Smooth muscle cell (in vitro differentiated cells): ENCODE results near the gene FBXL7. TPM values are rescaled to one million over a fixed set of nuclear protein-coding genes. Genes with fewer than 3 reads are reported as not detected.

ENCODE experiments used
- DNase-seq: peaks from one replicate; lab custom pipeline; 2025; ENCODE audit not compliant: unreplicated experiment; lab: John Stamatoyannopoulos, UW
- H2AFZ ChIP-seq: fragments of 200-600 bp; sonication (generic); 2 replicates; pipeline ENCODE4 v1.6.0; 2016; ENCODE audit warnings: antibody characterized with exemption, low read depth, mild to moderate bottlenecking
- H3F3A ChIP-seq: fragments of 200-600 bp; sonication (generic); 2 replicates; pipeline ENCODE4 v1.6.0; 2017; ENCODE audit warnings: antibody characterized with exemption, low read depth
- H3K27ac ChIP-seq: fragments of 200-600 bp; sonication (generic); 2 replicates; pipeline ENCODE4 v1.5.1; 2016; ENCODE audit warnings: low read depth, mild to moderate bottlenecking
- H3K27me3 ChIP-seq: fragments of 200-600 bp; sonication (generic); 2 replicates; pipeline ENCODE4 v1.6.1; 2016; ENCODE audit warnings: low read depth, mild to moderate bottlenecking
- H3K36me3 ChIP-seq: fragments of 200-600 bp; sonication (generic); 2 replicates; pipeline ENCODE4 v1.5.1; 2016; ENCODE audit warnings: low read depth
- H3K4me1 ChIP-seq: fragments of 200-600 bp; sonication (generic); 2 replicates; pipeline ENCODE4 v1.5.1; 2016; ENCODE audit warnings: low read depth
- H3K4me2 ChIP-seq: fragments of 200-600 bp; sonication (generic); 2 replicates; pipeline ENCODE4 v1.6.0; 2016; ENCODE audit warnings: mild to moderate bottlenecking
- H3K4me3 ChIP-seq: fragments of 200-600 bp; sonication (generic); 2 replicates; pipeline ENCODE4 v1.5.1; 2016; ENCODE audit warnings: mild to moderate bottlenecking
- H3K79me2 ChIP-seq: fragments of 200-600 bp; sonication (generic); 2 replicates; pipeline ENCODE4 v1.6.0; 2016; ENCODE audit warnings: low read depth, mild to moderate bottlenecking
- H3K9ac ChIP-seq: fragments of 200-600 bp; sonication (generic); 2 replicates; pipeline ENCODE4 v1.6.0; 2016; ENCODE audit warnings: low read depth
- H3K9me3 ChIP-seq: fragments of 200-600 bp; sonication (generic); replicated peaks from 2 replicates; pipeline ENCODE4 v1.5.1; 2016; ENCODE audit warnings: low read depth
- H4K20me1 ChIP-seq: fragments of 200-600 bp; sonication (generic); 2 replicates; pipeline ENCODE4 v1.6.0; 2016; ENCODE audit warnings: low read depth
- WGBS: methylation state at CpG from one replicate; pipeline ENCODE4 v1.1.7; 2016; ENCODE audit warnings: low lambda C conversion rate; 5-methylcytosine and 5-hydroxymethylcytosine counted together
- polyA plus RNA-seq: library from polyadenylated mRNA; unstranded; fragments of >200 nt; fragmentation: Nextera tagmentation; extraction: Ambion mirVana; gene quantifications from 2 replicates; pipeline ENCODE4 v1.2.1, GENCODE V29; 2016
- total RNA-seq: library from RNA; depleted of rRNA; stranded (reverse); fragments of >200 nt; gene quantifications from 2 replicates; pipeline ENCODE4 v1.2.3, GENCODE V29; 2014
- TF ChIP-seq, protein P1 (sequence below): fragments of 200-600 bp; sonication (generic); IDR thresholded peaks from 2 replicates; pipeline ENCODE4 v1.5.1; 2017; ENCODE audit warnings: borderline replicate concordance, mild to moderate bottlenecking, antibody characterized with exemption; ENCODE audit not compliant: insufficient read depth, poor library complexity, severe bottlenecking

FBXL7 gene
- total and polyA plus RNA-seq, 2 experiments from 2014 or later: 20.2 to 21.0 TPM

DNA sequence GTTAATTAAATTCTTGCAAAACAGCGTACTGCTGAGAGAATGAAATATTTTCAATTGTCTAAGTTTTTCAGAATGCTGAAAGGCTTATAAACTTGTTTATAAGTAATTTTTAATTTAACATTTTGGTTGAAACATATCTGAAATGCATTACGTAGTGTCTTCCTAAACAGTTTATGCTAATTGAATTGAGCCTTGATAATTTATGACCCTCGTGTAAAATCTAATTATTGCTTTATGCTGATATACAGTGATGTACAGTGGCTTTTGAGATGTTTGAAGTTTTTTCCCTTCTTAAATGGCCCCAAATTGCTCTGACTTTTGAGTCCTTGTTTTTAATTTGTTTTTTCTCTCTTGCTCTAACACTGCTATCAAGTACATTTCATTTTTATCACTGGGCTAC is 262.7 kb downstream of the FBXL7 start:
- Histone ChIP-seq H3K4me2 (no peak overlapping the region), H2AFZ (no peak overlapping the region), H3K27ac (no peak overlapping the region), H3K9ac (no peak overlapping the region), H3K9me3 (no peaks in the 10 kb centered on the region), H3K79me2 (peaks cover 30% of the 10 kb centered on the region), H4K20me1 (peaks cover 84% of the 10 kb centered on the region), H3K4me1 (no peaks in the 10 kb centered on the region), H3K27me3 (no peaks in the 10 kb centered on the region), H3K4me3 (no peak overlapping the region), H3F3A (no peaks in the 10 kb centered on the region), H3K36me3 (no peaks in the 10 kb centered on the region)
- no peak for DNase-seq
- TF ChIP-seq, protein P1, sequence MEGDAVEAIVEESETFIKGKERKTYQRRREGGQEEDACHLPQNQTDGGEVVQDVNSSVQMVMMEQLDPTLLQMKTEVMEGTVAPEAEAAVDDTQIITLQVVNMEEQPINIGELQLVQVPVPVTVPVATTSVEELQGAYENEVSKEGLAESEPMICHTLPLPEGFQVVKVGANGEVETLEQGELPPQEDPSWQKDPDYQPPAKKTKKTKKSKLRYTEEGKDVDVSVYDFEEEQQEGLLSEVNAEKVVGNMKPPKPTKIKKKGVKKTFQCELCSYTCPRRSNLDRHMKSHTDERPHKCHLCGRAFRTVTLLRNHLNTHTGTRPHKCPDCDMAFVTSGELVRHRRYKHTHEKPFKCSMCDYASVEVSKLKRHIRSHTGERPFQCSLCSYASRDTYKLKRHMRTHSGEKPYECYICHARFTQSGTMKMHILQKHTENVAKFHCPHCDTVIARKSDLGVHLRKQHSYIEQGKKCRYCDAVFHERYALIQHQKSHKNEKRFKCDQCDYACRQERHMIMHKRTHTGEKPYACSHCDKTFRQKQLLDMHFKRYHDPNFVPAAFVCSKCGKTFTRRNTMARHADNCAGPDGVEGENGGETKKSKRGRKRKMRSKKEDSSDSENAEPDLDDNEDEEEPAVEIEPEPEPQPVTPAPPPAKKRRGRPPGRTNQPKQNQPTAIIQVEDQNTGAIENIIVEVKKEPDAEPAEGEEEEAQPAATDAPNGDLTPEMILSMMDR: no peak
- 92% methylated on average over 3 of the region's 3 CpGs for WGBS

DNA sequence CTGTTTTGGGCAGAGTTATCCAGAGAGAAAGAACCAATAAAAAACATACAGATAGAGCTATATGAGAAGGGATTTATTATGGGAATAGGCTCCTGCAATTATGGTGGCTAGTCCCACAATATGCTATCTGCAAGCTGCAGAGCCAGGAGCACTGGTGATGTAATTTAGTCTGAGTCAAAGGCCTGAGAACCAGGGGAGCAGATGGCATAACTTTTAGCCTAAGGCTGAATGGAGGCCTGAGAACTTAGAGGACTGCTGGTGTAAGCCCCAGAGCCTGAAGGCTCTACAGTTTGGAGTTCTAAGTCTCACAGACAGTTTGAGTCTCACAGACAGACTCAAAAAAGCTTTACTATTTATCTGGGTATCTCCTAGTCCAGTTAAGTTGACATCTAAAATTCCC is 263.8 kb downstream of the FBXL7 start:
- Histone ChIP-seq H3K4me2 (no peak overlapping the region), H3K27me3 (no peaks in the 10 kb centered on the region), H3K4me1 (no peaks in the 10 kb centered on the region), H3K9me3 (no peaks in the 10 kb centered on the region), H4K20me1 (peaks cover 84% of the 10 kb centered on the region), H3F3A (no peaks in the 10 kb centered on the region), H3K4me3 (no peak overlapping the region), H2AFZ (no peak overlapping the region), H3K36me3 (no peaks in the 10 kb centered on the region), H3K9ac (no peak overlapping the region), H3K79me2 (peaks cover 26% of the 10 kb centered on the region), H3K27ac (no peak overlapping the region)
- DNase-seq: no peak
- TF ChIP-seq, protein P1: no peak

DNA sequence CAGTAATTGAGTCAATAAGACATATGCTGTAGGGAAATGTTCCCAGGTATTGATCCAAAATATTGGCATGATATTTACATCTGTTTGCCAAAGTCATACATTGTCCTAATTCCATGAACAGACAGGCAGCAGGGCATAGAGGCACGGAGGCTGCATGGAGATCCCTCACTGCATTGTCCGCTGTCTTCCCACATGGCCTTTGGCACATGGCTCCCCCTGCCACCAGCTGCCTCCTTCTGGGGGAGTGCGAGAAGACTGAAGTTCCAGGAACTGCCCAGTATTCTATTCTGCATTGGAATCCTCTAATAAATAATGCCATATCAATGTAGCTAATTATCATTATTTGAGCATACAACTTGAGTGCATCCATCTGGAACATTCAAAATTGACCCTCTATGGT is 269.0 kb downstream of the FBXL7 start:
- TF ChIP-seq, protein P1: no peak
- Histone ChIP-seq H3K9ac (no peak overlapping the region), H3K9me3 (no peaks in the 10 kb centered on the region), H3K27ac (no peak overlapping the region), H3K27me3 (no peaks in the 10 kb centered on the region), H3K4me1 (no peaks in the 10 kb centered on the region), H4K20me1 (peaks cover 94% of the 10 kb centered on the region), H3K79me2 (peaks cover 21% of the 10 kb centered on the region), H2AFZ (no peak overlapping the region), H3K36me3 (no peaks in the 10 kb centered on the region), H3F3A (no peaks in the 10 kb centered on the region), H3K4me3 (no peak overlapping the region), H3K4me2 (no peak overlapping the region)
- no peak for DNase-seq
- WGBS: 97% methylated on average over 3 of the region's 3 CpGs

DNA sequence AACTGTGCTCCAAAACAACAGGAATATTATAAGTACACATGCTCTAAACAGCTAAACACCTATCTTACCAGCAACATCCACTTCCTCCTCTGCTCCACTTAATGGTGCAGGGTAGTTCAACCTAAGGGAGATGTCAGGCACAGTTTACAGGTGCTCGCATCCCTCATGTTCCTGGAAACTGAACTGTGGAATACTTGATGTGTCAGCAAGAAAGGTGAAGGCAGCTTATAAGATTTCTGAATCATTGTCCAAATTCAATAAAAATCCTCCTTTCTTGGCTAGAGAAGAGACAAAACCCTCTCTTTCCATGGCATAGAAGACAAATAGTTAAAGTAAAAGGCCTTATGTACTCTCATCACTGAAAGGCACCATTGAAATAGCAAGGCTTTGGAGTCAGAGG is 272.2 kb downstream of the FBXL7 start:
- no peak for DNase-seq

More for the DNA sequence above, 272.2 kb downstream of the FBXL7 start:
- Histone ChIP-seq H3F3A (no peaks in the 10 kb centered on the region), H3K79me2 (peaks cover 23% of the 10 kb centered on the region), H3K9ac (no peak overlapping the region), H3K9me3 (no peaks in the 10 kb centered on the region), H4K20me1 (peaks cover 95% of the 10 kb centered on the region), H3K27ac (no peak overlapping the region), H3K4me2 (no peak overlapping the region), H2AFZ (no peak overlapping the region), H3K27me3 (no peaks in the 10 kb centered on the region), H3K36me3 (no peaks in the 10 kb centered on the region), H3K4me1 (no peaks in the 10 kb centered on the region), H3K4me3 (no peak overlapping the region)
- TF ChIP-seq, protein P1: no peak
- 97% methylated on average over 1 of the region's 1 CpG for WGBS
